ENCODE measurements around the gene GTF2H2C_2.
"Not testable (repeated sequence)": the region's sequence is repeated elsewhere in the genome, so short reads cannot be mapped to it uniquely, and the experiment has no call there.

GTF2H2C_2 gene

GRCh38 chr5:70415117-70415516 lies at the start of gene GTF2H2C_2:
Gene GTF2H2C_2 (plus strand): TSS chr5:70415368.
- H3K27me3 ChIP-seq; H3K4me3 ChIP-seq (ENCODE audit: low read depth in 1 of 2, low read length in 1 of 2); H3K36me3 ChIP-seq; H3K27ac ChIP-seq; H3K4me1 ChIP-seq (ENCODE audit: control insufficient read depth in 1 of 2, insufficient read depth in 1 of 2, low read depth in 1 of 2, low read length in 1 of 2); H3K9me3 ChIP-seq: not testable (repeated sequence)

GRCh38 chr5:70400984-70401686 lies 14.0 kb upstream of the GTF2H2C_2 start:
- not testable (repeated sequence) for H3K9me3 ChIP-seq; H3K36me3 ChIP-seq; H3K4me1 ChIP-seq (ENCODE audit: control insufficient read depth in 1 of 2, insufficient read depth in 1 of 2, low read depth in 1 of 2, low read length in 1 of 2); H3K27me3 ChIP-seq
- Histone ChIP-seq H3K4me3 (ENCODE audit: low read depth in 1 of 2, low read length in 1 of 2) (peak overlapping the region; percentile 43 to 58), H3K27ac (peak overlapping the region; percentile 87)

GRCh38 chr5:70421322-70421721 lies 6.2 kb downstream of the GTF2H2C_2 start:
- H3K4me1 ChIP-seq (ENCODE audit: control insufficient read depth in 1 of 2, insufficient read depth in 1 of 2, low read depth in 1 of 2, low read length in 1 of 2); H3K27ac ChIP-seq; H3K36me3 ChIP-seq; H3K9me3 ChIP-seq; H3K27me3 ChIP-seq; H3K4me3 ChIP-seq (ENCODE audit: low read depth in 1 of 2, low read length in 1 of 2): not testable (repeated sequence)

- not testable (repeated sequence) for H3K27me3 ChIP-seq; H3K36me3 ChIP-seq; H3K27ac ChIP-seq; H3K4me3 ChIP-seq (ENCODE audit: low read depth in 1 of 2, low read length in 1 of 2); H3K4me1 ChIP-seq (ENCODE audit: control insufficient read depth in 1 of 2, insufficient read depth in 1 of 2, low read depth in 1 of 2, low read length in 1 of 2); H3K9me3 ChIP-seq
Measured at GRCh38 chr5:70423215-70423614, 8.0 kb downstream of the GTF2H2C_2 start.

- H3K9me3 ChIP-seq; H3K27me3 ChIP-seq; H3K4me3 ChIP-seq (ENCODE audit: low read depth in 1 of 2, low read length in 1 of 2); H3K36me3 ChIP-seq; H3K4me1 ChIP-seq (ENCODE audit: control insufficient read depth in 1 of 2, insufficient read depth in 1 of 2, low read depth in 1 of 2, low read length in 1 of 2); H3K27ac ChIP-seq: not testable (repeated sequence)
Measured at GRCh38 chr5:70438518-70438917, 23.4 kb downstream of the GTF2H2C_2 start.

- not testable (repeated sequence) for H3K9me3 ChIP-seq; H3K36me3 ChIP-seq; H3K4me1 ChIP-seq (ENCODE audit: control insufficient read depth in 1 of 2, insufficient read depth in 1 of 2, low read depth in 1 of 2, low read length in 1 of 2); H3K4me3 ChIP-seq (ENCODE audit: low read depth in 1 of 2, low read length in 1 of 2); H3K27ac ChIP-seq; H3K27me3 ChIP-seq
Measured at GRCh38 chr5:70449565-70449964, 34.4 kb downstream of the GTF2H2C_2 start.

- H3K4me1 ChIP-seq (ENCODE audit: control insufficient read depth in 1 of 2, insufficient read depth in 1 of 2, low read depth in 1 of 2, low read length in 1 of 2); H3K27me3 ChIP-seq; H3K4me3 ChIP-seq (ENCODE audit: low read depth in 1 of 2, low read length in 1 of 2); H3K36me3 ChIP-seq; H3K9me3 ChIP-seq; H3K27ac ChIP-seq: not testable (repeated sequence)
Measured at GRCh38 chr5:70451249-70451984, 36.2 kb downstream of the GTF2H2C_2 start.

GRCh38 chr5:70457093-70457492 lies 41.9 kb downstream of the GTF2H2C_2 start:
- not testable (repeated sequence) for H3K4me3 ChIP-seq (ENCODE audit: low read depth in 1 of 2, low read length in 1 of 2); H3K27me3 ChIP-seq; H3K36me3 ChIP-seq; H3K9me3 ChIP-seq; H3K27ac ChIP-seq; H3K4me1 ChIP-seq (ENCODE audit: control insufficient read depth in 1 of 2, insufficient read depth in 1 of 2, low read depth in 1 of 2, low read length in 1 of 2)

GRCh38 chr5:70459188-70459587 lies 44.0 kb downstream of the GTF2H2C_2 start:
- not testable (repeated sequence) for H3K27me3 ChIP-seq; H3K4me1 ChIP-seq (ENCODE audit: control insufficient read depth in 1 of 2, insufficient read depth in 1 of 2, low read depth in 1 of 2, low read length in 1 of 2); H3K27ac ChIP-seq; H3K36me3 ChIP-seq; H3K9me3 ChIP-seq; H3K4me3 ChIP-seq (ENCODE audit: low read depth in 1 of 2, low read length in 1 of 2)

GRCh38 chr5:70461984-70462383 lies 46.8 kb downstream of the GTF2H2C_2 start:
- H3K4me3 ChIP-seq (ENCODE audit: low read depth in 1 of 2, low read length in 1 of 2); H3K9me3 ChIP-seq; H3K4me1 ChIP-seq (ENCODE audit: control insufficient read depth in 1 of 2, insufficient read depth in 1 of 2, low read depth in 1 of 2, low read length in 1 of 2); H3K36me3 ChIP-seq; H3K27me3 ChIP-seq; H3K27ac ChIP-seq: not testable (repeated sequence)

- H3K4me3 ChIP-seq (ENCODE audit: low read depth in 1 of 2, low read length in 1 of 2); H3K9me3 ChIP-seq; H3K27me3 ChIP-seq; H3K4me1 ChIP-seq (ENCODE audit: control insufficient read depth in 1 of 2, insufficient read depth in 1 of 2, low read depth in 1 of 2, low read length in 1 of 2); H3K36me3 ChIP-seq; H3K27ac ChIP-seq: not testable (repeated sequence)
Measured at GRCh38 chr5:70464019-70464637, 49.0 kb downstream of the GTF2H2C_2 start.

- H3K36me3 ChIP-seq; H3K4me3 ChIP-seq (ENCODE audit: low read depth in 1 of 2, low read length in 1 of 2); H3K4me1 ChIP-seq (ENCODE audit: control insufficient read depth in 1 of 2, insufficient read depth in 1 of 2, low read depth in 1 of 2, low read length in 1 of 2); H3K27ac ChIP-seq; H3K27me3 ChIP-seq; H3K9me3 ChIP-seq: not testable (repeated sequence)
Measured at GRCh38 chr5:70469926-70470509, 54.9 kb downstream of the GTF2H2C_2 start.
